ENCODE results near the gene S100A3. TPM values are rescaled to one million over a fixed set of nuclear protein-coding genes. Genes with fewer than 3 reads are reported as not detected.

S100A3 gene, protein sequence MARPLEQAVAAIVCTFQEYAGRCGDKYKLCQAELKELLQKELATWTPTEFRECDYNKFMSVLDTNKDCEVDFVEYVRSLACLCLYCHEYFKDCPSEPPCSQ
- total RNA-seq (2022) = not detected in 2 replicates
- Bru-seq, nascent RNA = percentile 28 among the genes with signal in this experiment
- not detected for BruChase-seq, experiment 1, labeled RNA remaining after a 6-hour chase
- percentile 30 among the genes with signal in this experiment for BruChase-seq, experiment 2, labeled RNA remaining after a 2-hour chase
- long read RNA-seq = 0 reads

DNA sequence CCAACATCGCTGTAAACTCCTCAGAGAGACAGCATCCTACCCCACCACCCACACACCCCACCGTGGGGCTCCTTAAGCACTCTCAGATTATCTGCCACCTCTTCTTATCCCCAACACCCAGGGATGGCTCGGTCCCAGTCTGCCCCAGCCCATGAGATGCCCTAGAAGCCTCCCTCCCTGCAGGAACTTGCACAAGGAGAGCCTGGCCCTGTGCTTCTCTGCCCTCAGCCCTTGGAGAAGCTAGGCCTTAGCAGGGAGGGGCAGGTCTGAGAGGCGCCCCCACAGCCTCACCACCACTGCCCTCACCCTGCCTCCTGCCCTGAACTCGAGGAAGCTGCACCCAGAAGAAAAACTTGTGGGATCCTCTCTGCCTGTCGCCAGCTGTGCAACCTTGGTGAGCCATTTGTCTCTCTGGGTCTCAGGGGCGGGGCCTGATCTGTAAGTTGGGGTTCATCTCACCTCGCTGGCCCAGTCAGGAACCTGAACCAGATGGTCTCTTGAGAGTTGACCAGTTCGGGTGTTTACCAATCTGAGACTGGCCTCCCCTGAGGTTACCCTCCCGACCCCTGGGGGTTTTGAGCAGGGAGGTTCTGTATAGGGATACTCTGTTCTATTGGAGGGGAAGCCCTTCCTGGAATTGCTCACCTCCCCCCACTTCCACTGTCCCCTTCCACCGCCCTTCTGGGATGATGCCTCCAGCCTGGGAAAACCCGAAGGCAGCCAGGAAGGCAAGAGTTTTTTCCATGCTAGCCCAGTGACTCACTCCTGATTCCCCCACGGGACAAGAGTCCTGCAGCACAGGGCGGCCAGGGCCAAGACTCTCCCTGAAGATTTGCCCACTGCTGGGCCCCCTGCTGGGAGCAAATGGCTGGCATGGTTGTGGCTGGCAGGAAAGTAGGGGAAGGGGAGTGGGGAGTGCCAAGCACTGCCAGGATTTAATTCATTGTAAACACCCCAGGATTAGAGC, at the start of gene S100A3:
Gene S100A3, minus strand, starts transcription at position 537 of the 967 bp plus-strand sequence. CDS start 773 bp downstream, outside the sequence.
- Mint-ChIP-seq H3K4me3 (ENCODE audit: low read depth, unreplicated experiment) (no peak within 1 kb of the TSS), H3K9me3 (ENCODE audit: low read depth, unreplicated experiment) (no peaks in the 10 kb centered on the region), H3K4me1 (ENCODE audit: low read depth, unreplicated experiment) (peaks cover 65% of the 10 kb centered on the region), H3K27me3 (ENCODE audit: unreplicated experiment) (no peaks in the 10 kb centered on the region), H3K27ac (ENCODE audit: unreplicated experiment) (peak within 1 kb of the TSS; percentile 23), H3K36me3 (ENCODE audit: insufficient read depth, unreplicated experiment) (peaks cover 20% of the 10 kb centered on the region)
- no TSS peak for BruUV-seq (replicated peaks)
- CTCF ChIA-PET = interaction anchor here (0.8 kb wide), 1 partner anchor 17 kb away, joined by 3 read pairs; no protein-coding TSS in a partner anchor
- DNase-seq = peak; percentile 61
- TF ChIP-seq, protein P1, sequence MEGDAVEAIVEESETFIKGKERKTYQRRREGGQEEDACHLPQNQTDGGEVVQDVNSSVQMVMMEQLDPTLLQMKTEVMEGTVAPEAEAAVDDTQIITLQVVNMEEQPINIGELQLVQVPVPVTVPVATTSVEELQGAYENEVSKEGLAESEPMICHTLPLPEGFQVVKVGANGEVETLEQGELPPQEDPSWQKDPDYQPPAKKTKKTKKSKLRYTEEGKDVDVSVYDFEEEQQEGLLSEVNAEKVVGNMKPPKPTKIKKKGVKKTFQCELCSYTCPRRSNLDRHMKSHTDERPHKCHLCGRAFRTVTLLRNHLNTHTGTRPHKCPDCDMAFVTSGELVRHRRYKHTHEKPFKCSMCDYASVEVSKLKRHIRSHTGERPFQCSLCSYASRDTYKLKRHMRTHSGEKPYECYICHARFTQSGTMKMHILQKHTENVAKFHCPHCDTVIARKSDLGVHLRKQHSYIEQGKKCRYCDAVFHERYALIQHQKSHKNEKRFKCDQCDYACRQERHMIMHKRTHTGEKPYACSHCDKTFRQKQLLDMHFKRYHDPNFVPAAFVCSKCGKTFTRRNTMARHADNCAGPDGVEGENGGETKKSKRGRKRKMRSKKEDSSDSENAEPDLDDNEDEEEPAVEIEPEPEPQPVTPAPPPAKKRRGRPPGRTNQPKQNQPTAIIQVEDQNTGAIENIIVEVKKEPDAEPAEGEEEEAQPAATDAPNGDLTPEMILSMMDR (IDR thresholded peaks at IDR 0.05; ENCODE audit: unreplicated experiment) = no peak
- intact Hi-C loops (cut with micrococcal nuclease; ENCODE audit: unreplicated experiment) = no loop called here

DNA sequence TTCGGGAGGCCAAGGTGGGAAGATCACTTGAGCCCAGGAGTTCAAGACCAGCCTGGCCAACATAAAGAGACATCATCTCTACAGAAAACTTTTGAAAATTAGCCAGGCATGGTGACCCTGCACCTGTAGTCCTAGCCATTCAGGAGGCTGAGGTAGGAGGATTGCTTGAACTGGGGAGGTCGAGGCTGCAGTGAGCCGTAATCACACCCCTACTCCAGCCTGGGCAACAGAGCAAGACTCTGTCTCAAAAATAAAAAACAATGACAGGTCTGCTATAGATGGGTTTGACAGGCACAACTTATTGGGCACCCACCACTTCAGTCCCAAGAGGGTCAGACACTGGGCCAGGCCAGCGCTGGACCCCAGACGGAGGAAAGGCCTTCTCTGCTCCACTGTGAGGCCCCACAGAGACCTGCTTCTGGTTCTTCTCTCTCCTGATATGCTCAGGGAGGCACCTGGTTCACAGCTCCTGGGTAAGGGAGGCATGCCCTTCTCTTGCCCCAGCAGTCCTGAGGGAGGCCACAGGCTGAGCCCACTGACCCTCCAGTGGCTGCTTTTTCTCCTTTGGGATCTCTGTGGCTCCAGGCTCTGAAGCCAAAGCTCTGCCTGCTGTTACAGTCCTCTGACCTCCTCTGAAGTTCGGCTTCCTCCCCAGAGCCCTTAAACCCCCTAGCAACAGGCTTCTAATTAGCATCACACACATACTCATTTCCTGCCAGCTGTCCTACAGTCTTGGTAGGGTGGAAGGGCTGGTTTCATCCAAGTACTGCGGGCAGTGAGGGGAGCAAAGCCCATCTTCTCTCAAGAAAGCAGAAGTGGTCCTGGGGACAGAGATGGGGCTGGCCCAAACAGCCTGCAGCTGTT, 49.5 kb upstream of the S100A3 start:
- TF ChIP-seq, protein P1 (IDR thresholded peaks at IDR 0.05; ENCODE audit: unreplicated experiment) = no peak
- H3K27me3 Mint-ChIP-seq (ENCODE audit: unreplicated experiment) = no peaks in the 10 kb centered on the region
- CTCF ChIA-PET = no interaction called here
- H3K9me3 Mint-ChIP-seq (ENCODE audit: low read depth, unreplicated experiment) = no peaks in the 10 kb centered on the region
- H3K4me3 Mint-ChIP-seq (ENCODE audit: low read depth, unreplicated experiment) = no peak overlapping the region
- no peak for DNase-seq
- BruUV-seq (replicated peaks) = no TSS peak
- intact Hi-C loops (cut with micrococcal nuclease; ENCODE audit: unreplicated experiment) = no loop called here
- peaks cover 18% of the 10 kb centered on the region for H3K36me3 Mint-ChIP-seq (ENCODE audit: insufficient read depth, unreplicated experiment)
- no peak overlapping the region for H3K27ac Mint-ChIP-seq (ENCODE audit: unreplicated experiment)
- no peaks in the 10 kb centered on the region for H3K4me1 Mint-ChIP-seq (ENCODE audit: low read depth, unreplicated experiment)

DNA sequence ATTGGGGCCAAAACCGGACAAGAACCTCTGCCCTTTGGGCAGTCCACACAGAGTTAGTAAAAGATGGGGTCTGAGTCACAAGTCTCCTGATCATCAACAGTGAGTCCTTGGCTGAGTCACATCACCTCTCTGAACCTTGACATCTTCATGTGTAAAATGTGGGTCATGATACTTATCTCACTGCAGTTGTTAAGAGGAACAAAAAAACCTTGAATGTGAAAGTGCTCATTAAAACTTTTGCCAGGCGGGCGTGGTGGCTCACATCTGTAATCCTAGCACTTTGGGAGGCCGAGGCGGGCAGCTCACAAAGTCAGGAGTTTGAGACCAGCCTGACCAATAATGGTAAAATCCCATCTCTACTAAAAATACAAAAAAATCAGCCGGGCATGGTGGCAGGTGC, 48.1 kb upstream of the S100A3 start:
- Mint-ChIP-seq H3K4me1 (ENCODE audit: low read depth, unreplicated experiment) (no peaks in the 10 kb centered on the region), H3K9me3 (ENCODE audit: low read depth, unreplicated experiment) (no peaks in the 10 kb centered on the region), H3K4me3 (ENCODE audit: low read depth, unreplicated experiment) (no peak overlapping the region), H3K27ac (ENCODE audit: unreplicated experiment) (no peak overlapping the region), H3K27me3 (ENCODE audit: unreplicated experiment) (no peaks in the 10 kb centered on the region), H3K36me3 (ENCODE audit: insufficient read depth, unreplicated experiment) (peaks cover 18% of the 10 kb centered on the region)
- no TSS peak for BruUV-seq (replicated peaks)
- CTCF ChIA-PET = interaction anchor here (1.8 kb wide), 1 partner anchor 15 kb away, joined by 5 read pairs; the partner anchor contains the start of gene S100A16
- intact Hi-C loops (cut with micrococcal nuclease; ENCODE audit: unreplicated experiment) = no loop called here
- DNase-seq = no peak
- TF ChIP-seq, protein P1 (IDR thresholded peaks at IDR 0.05; ENCODE audit: unreplicated experiment) = no peak

DNA sequence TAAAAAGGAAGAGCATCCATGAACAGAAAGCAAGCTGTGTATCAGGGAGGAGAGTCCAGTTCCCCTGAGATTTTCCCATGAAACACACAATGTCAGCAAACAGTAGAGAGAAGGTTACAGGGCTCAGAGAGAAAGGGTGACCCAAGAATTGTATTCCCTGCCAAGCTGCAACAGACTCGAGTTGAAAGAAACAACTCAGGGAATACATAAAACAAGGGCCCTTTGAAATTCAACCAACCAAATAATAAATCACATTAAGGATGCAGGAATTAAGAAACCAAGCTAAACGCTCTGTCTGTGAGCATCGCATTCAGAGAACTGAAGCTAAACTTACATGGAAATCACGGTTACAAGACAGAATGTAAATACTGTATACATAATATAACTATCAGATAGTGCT, 43.7 kb upstream of the S100A3 start:
- TF ChIP-seq, protein P1 (IDR thresholded peaks at IDR 0.05; ENCODE audit: unreplicated experiment) = no peak
- peaks cover 6% of the 10 kb centered on the region for H3K36me3 Mint-ChIP-seq (ENCODE audit: insufficient read depth, unreplicated experiment)
- H3K27ac Mint-ChIP-seq (ENCODE audit: unreplicated experiment) = no peak overlapping the region
- no peaks in the 10 kb centered on the region for H3K9me3 Mint-ChIP-seq (ENCODE audit: low read depth, unreplicated experiment)
- CTCF ChIA-PET = interaction anchor here (0.6 kb wide), 1 partner anchor 15 kb away, joined by 3 read pairs; no protein-coding TSS in a partner anchor
- no peaks in the 10 kb centered on the region for H3K4me1 Mint-ChIP-seq (ENCODE audit: low read depth, unreplicated experiment)
- H3K27me3 Mint-ChIP-seq (ENCODE audit: unreplicated experiment) = no peaks in the 10 kb centered on the region
- BruUV-seq (replicated peaks) = no TSS peak
- no peak for DNase-seq
- intact Hi-C loops (cut with micrococcal nuclease; ENCODE audit: unreplicated experiment) = no loop called here
- H3K4me3 Mint-ChIP-seq (ENCODE audit: low read depth, unreplicated experiment) = no peak overlapping the region

Data from Calu3 (cell line).